KOPT-K1 (cell line): Measurements from ENCODE around the gene VAMP5.
A peak's percentile ranks its signal among the peaks of the same experiment; 100 is the strongest.
"Not testable (repeated sequence)": the region's sequence is repeated elsewhere in the genome, so short reads cannot be mapped to it uniquely, and the experiment has no call there.

Source experiments
- H3K27ac ChIP-seq: fragments of 200-600 bp; sonication (generic); 2 replicates; pipeline ENCODE4 v1.5.1; 2016; ENCODE audit warnings: antibody characterized with exemption, mild to moderate bottlenecking, low read depth, low read length; ENCODE audit not compliant: poor library complexity, severe bottlenecking
- H3K36me3 ChIP-seq: fragments of 200-600 bp; sonication (generic); 2 replicates; pipeline ENCODE4 v1.5.1; 2017; ENCODE audit warnings: antibody characterized with exemption, mild to moderate bottlenecking, low read length, moderate library complexity; ENCODE audit not compliant: insufficient read depth
- H3K9me3 ChIP-seq: fragments of 200-600 bp; sonication (generic); 2 replicates; pipeline ENCODE4 v1.5.1; 2017; ENCODE audit warnings: antibody characterized with exemption, low read length, mild to moderate bottlenecking; ENCODE audit not compliant: insufficient read depth, poor library complexity, severe bottlenecking

The VAMP5 gene

DNA sequence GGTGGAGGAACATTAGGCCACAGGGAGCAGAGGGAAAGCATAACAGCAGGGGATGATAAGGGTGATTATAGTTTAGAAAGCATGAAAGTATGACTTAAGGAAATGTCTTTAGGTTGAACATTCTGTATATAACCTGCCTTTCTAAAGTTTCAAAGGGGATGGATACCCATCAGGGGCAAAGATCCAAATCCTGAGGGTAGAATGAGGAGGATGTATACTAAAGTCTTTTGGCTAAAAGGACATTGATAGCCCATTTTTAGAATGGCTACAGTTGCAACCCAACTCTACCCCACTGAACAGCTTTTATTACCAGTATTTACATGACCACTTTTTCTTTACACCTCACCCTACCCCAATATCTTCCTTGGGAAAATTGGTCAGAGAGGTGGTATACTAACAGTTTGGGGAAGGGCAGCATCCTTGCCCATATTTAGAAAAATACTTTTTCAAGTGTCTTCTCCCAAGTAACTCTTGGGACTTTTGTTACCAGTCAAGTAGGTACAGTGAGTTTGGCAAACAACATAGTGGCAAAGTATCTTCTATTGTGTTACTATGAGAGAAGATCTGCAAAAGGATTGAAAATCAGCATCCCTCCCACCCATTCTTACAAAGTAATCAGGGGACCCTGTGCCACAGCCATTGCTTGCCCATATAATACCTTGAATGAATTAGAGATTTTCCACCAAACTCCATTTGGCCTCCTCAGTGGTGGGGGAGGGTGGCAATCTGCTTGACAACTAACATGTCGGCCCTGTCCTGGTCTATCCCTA, 37.0 kb upstream of the VAMP5 start:
- H3K9me3 ChIP-seq: no peaks in the 10 kb centered on the region
- H3K27ac ChIP-seq: no peak overlapping the region
- H3K36me3 ChIP-seq: peaks cover 94% of the 10 kb centered on the region

DNA sequence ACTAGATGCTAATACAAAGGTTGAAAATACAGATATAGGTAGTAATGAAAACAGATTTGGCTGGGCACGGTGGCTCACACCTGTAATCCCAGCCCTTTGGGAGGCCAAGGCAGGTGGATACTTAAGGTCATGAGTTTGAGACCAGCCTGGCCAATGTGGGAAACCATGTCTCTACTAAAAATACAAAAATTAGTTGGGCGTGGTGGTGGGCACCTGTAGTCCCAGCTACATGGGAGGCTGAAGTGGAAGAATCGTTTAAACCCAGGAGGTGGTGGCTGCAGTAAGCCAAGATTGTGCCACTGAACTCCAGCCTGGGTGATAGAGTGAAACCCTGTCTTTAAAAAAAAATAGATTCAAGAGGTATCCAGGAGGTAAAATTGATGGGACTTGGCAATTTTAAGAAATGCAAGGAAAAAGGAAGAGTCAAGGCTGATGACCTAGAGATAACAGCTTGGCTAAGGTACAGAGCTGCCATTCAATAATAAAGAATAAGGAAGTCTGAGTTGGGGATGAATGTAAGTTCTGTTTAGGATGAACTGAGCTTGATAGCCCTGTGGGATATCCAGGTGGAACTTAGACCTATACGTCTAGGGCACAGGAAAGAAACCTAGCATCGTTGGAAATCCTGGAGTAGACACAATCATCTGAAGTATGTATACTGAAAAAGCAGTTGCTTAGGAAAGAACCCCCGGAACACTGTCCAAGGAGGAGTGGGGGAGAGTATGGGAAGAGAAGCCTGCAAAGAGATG, 36.2 kb upstream of the VAMP5 start:
- Histone ChIP-seq H3K9me3 (no peaks in the 10 kb centered on the region), H3K36me3 (peaks cover 94% of the 10 kb centered on the region), H3K27ac (no peak overlapping the region)

DNA sequence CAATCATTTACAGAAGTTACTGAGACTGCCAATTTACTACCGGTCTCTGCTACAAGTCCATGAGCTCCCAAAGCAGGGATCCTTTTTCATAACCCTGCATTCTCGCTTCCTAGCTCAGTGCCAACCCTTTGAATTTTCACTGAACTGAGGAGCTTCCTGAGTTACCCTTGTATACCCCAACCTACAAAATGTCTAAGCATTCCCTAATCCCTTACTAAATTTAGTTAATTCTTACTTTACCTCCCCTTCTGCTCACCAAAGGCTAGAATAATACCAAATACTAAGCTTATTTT, 35.7 kb upstream of the VAMP5 start:
- peaks cover 94% of the 10 kb centered on the region for H3K36me3 ChIP-seq
- no peaks in the 10 kb centered on the region for H3K9me3 ChIP-seq
- H3K27ac ChIP-seq: no peak overlapping the region

DNA sequence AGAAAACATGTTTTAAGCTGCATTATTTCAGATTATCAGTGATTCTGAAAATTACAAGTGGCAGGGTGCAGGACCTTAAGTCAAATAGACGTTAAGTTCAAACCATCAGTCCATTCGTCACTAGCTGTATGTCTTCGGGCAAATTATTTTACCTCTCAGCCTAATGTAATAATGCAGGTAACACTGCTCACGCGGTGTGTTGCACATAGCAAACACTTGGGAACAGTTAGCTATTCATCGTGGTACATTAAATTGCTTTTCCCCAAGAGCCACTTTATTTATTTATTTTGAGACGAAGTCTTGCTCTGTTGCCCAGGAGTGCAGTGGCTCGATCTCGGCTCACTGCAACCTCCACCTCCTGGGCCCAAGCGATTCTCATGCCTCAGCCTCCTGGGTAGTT, 35.1 kb upstream of the VAMP5 start:
- Histone ChIP-seq H3K9me3 (no peaks in the 10 kb centered on the region), H3K36me3 (peaks cover 94% of the 10 kb centered on the region), H3K27ac (no peak overlapping the region)

DNA sequence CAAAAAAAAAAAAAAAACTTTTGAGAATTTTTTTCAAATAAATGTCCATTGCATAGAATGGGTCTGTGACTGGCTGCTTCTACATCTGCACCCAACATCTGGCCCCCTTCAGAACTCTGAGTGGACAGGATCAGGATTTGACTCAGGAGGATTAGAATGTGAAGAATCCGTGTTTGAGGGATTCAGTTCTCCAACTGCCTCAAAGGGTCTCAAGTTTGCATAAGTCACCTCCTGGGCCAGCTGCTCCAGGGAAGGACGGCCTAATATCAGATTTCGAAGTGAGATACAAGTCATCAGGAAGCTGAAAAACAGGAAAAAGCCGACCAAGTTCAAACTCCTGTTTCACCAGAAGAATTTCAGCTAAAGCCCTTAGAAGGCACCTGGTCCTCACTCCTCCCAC, 34.4 kb upstream of the VAMP5 start:
- H3K36me3 ChIP-seq: peaks cover 94% of the 10 kb centered on the region
- no peak overlapping the region for H3K27ac ChIP-seq

DNA sequence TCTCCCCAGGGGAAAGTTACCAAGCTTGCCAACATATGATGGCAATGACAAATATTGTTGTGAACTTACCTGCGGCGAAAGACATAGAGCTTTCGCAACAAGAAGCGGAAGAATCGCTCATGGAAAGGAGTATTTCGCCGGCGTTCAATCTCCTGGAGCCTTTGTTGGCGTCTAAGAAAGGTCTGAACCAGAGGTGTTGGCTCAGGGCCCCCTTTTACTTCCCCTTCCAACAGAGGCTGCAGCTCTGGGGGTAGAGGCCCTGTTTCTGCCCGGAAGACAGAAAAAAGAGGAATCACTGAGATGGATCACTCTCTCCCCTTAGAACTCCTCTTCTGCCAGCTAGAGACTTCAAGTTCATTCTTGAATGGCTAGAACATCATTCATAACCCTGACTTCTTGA, 33.7 kb upstream of the VAMP5 start:
- no peak overlapping the region for H3K27ac ChIP-seq
- no peaks in the 10 kb centered on the region for H3K9me3 ChIP-seq
- peaks cover 94% of the 10 kb centered on the region for H3K36me3 ChIP-seq

More for the DNA sequence above, 34.4 kb upstream of the VAMP5 start:
- no peaks in the 10 kb centered on the region for H3K9me3 ChIP-seq

DNA sequence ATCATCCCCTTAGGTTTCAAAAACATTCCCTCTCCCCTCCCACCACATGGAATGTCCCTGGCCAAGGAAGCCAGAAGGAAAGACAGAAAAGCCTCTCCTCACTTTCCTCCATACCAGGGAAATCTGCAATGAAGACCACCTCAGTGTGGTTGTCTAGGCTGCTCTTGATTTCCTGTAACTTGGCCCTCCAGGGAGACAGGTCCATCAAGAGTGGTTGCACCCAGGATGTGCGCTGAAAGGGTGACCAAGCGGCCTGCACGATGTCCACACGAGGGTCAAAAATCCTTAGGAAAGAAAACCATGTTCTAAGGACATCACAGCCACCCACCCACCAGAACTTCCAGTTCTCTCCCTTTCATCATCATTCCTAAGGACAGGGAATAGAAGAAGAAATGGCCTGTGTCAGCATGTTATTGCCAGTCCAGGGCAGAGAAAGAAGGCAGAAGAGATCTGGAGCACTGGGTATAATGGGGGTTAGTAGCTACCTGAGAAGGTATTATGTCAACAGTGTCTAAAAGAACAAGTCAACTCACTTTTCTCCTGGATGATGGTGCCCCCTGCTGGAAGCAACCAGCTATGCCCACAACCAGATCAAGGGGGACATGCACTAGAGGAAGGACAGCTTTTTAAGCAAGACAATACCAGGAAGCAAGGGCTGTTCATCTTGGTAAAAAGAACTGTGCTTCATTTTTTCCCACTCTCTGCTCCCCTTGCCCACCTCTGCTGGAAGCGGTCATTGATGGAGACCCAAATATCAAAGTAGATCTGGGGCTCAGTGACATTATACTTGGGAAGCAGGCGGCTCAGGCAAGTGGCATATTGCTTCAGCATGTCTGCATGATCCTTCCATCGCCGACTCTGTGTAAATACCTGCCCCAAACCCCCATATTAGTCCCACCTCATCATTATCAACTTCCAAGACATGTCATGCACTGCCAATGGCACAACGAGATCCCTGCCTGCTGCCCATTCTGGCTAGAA, 32.2 kb upstream of the VAMP5 start:
- H3K36me3 ChIP-seq: peaks cover 94% of the 10 kb centered on the region
- no peaks in the 10 kb centered on the region for H3K9me3 ChIP-seq
- H3K27ac ChIP-seq: no peak overlapping the region

DNA sequence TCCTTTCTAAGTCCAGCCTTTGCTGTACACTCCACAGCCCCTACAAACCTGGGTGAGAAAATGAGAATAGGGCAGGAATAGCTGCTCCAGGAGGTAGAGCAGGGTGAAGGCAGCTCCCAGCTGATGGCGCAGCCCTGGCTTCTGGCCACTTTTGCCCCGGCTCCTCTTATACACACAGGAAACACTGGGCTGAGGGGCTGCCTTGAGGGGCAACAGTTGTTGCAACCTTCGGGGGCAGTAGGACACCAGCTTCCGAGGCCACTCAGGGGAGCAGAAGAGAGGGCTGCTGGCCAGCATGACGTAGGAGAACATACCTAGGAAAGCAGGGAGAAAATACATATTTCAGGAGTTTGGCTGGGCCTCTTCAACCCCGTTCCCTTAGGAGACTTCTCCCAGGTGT, 31.0 kb upstream of the VAMP5 start:
- Histone ChIP-seq H3K36me3 (peaks cover 91% of the 10 kb centered on the region), H3K27ac (no peak overlapping the region), H3K9me3 (no peaks in the 10 kb centered on the region)

DNA sequence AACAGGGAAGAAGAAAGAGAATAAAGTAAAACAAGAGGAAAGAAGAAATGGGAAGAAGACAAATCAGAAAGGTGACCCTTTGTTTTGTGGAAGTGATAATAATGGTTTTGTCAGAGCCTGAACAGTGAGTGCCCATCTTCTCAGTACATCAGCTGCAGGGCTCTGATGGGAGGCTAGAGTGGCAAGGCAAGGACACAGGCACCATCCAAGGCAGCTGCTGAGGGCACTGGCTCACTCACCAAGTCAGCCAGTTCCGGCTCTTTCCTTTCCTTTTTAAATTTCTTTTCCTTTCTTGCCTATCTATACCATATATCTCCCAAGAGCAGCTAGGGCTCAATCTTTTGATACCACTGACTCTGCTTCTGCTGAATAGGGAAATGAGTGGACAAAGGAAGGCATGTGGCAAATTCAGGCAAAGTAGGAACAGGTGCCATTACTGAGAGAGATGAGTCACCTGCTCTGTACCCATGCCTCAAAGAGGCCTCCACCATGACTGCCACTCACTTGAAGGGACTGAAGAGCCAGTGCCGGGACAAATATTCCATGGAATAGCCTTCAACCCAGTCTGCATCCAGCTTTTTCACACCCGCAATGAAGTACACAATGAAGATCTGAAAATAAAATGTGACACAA, 29.1 kb upstream of the VAMP5 start:
- H3K36me3 ChIP-seq: peaks cover 87% of the 10 kb centered on the region

DNA sequence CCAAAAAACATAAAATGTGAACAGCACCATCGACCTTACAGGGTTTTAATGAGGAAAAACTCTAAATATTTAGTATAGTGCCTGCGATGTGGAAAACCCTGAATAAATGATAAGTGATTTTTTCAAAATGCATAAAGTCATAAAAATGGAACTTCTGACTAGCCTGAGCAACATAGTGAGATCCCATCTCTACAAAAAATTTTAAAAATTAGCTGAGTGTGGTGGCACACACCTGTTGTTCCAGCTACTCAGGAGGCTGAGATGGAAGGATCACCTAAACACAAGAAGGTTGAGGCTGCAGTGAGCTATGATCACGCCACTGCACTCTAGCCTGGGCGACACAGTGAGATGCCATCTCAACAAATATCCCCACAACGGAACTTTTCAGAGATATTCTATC, 27.1 kb upstream of the VAMP5 start:
- Histone ChIP-seq H3K27ac (no peak overlapping the region), H3K36me3 (peaks cover 66% of the 10 kb centered on the region), H3K9me3 (no peaks in the 10 kb centered on the region)

More for the DNA sequence above, 29.1 kb upstream of the VAMP5 start:
- Histone ChIP-seq H3K27ac (no peak overlapping the region), H3K9me3 (no peaks in the 10 kb centered on the region)

DNA sequence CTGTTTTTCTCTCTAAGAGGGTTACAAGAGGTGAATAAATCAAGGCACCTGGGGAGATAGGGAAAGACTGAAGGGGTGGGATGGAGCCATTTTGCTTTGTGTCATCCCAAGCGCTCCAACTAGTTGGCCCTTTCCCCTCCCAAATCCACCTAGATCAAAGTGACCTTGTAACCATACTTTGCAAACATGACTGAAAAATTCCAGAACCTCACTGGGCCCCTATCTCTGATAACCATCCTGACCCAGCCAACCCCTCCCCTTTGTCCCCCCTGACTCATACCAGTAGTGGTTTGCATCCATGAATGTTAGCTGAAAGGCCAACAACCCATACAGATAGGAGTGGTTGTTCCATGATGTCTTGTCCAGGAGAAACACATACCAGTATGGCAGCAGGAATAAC, 26.1 kb upstream of the VAMP5 start:
- Histone ChIP-seq H3K9me3 (no peaks in the 10 kb centered on the region), H3K27ac (no peak overlapping the region), H3K36me3 (peaks cover 56% of the 10 kb centered on the region)

DNA sequence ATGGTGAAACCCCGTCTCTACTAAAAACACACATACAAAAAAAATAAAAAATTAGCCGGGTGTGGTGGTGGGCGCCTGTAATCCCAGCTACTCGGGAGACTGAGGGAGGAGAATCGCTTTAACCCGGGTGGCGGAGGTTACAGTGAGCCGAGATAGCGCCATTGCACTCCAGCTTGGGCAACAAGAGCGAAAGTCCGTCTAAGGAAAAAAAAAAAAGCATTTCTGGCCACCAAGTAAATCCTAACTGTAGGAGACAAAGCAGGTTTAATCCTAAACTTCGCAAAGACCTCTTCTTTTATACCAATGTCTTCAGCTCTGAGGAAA, 23.9 kb upstream of the VAMP5 start:
- peaks cover 34% of the 10 kb centered on the region for H3K36me3 ChIP-seq
- H3K9me3 ChIP-seq: not testable (repeated sequence)
- H3K27ac ChIP-seq: peak overlapping the region; percentile 93

DNA sequence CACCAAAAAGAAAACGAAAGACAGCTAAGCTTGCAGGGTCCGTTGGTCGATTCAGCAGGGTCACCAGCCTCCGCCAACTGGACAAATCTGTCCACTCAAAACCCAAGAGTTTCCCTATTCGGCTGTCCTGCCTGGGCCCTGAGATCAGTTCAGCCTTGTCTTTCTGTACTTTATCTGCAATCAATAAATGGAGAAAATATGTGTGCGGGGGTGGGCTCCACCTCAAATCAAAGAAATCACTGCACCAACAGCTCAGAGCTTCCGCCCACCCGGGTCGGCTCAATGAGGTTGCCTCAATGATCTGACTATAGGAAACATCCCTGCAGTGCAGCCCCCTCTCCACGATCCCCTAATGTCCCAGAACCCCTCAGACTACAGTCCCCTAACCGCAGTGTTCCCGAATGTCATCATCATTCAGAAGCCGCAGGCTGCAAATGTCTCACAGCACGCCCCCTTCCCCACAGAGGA, 23.4 kb upstream of the VAMP5 start:
- peaks cover 29% of the 10 kb centered on the region for H3K36me3 ChIP-seq
- peak overlapping the region; percentile 93 for H3K27ac ChIP-seq

DNA sequence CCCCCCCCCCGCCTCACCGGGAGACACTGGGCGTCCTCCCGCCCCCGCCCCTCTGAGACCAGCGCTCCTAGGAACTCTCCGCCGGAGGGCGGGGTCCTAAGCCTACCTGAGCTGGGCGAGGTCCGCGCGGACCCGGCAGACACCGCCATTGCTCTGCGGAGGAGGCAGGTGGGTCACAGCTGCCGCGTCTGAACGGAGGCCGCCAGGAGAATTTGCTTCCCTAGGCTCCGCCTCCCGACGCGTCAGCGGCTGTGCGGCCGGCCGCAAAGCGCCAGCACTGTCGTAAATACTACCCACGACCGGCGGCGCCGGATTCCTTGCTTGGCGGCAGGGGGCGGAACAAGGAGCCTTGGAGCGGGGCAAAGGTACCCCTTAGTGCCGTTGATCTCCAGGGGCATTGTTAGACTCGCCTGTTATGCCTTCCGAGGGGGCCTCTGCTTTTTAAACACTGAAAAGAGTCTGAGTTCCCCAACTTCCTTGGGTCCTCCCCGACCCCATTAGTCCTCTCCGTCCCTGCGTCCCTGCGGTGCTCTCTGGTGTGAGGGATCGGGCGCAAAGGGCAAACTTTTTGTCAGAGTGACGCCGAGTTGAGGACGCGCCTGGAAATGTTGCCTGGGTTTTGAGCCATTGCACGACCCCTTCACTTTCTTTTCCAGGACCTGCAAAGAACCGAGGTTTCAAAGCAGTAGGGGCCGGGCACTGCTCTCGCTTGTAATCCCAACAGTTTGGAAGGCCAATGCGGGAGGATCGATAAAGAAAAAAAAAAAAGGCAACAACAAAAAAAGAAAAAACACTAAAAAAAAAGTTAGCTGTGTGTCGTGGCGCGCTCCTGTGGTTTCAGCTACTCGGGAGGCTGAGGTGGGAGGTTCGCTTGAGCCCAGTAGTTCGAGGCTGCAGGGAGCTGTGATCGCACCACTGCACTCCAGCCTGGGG, 22.7 kb upstream of the VAMP5 start, which contains the start of gene GGCX:
GGCX (minus strand) TSS at position 214 of the 933 bp plus-strand sequence; CDS start at position 149, 65 bp downstream.
- peaks cover 22% of the 10 kb centered on the region for H3K36me3 ChIP-seq
- peak within 1 kb of the TSS; percentile 93 for H3K27ac ChIP-seq
- H3K9me3 ChIP-seq: no peaks in the 10 kb centered on the region

More for the DNA sequence above, 23.4 kb upstream of the VAMP5 start:
- H3K9me3 ChIP-seq: no peaks in the 10 kb centered on the region
